Mucosa of descending colon (tissue), 3 donors: ENCODE data around the gene METTL3. TPM values are rescaled to one million over a fixed set of nuclear protein-coding genes. Genes with fewer than 3 reads are reported as not detected.

Experiments
- ATAC-seq: fragments of 200-7000 bp; cut with Tn5 transposase; one replicate; pipeline ENCODE4 v1.9.1; 2020; ENCODE audit warnings: mild to moderate bottlenecking, moderate library complexity
- DNase-seq, 3 donors: peaks; one replicate each; pipeline ENCODE4 v3.0.0-alpha.2; 2020
- H3K36me3 ChIP-seq: fragments of 200-600 bp; one replicate; pipeline ENCODE4 v1.8.0; 2021; ENCODE audit warnings: low read depth, mild to moderate bottlenecking
- H3K4me1 ChIP-seq: fragments of 200-600 bp; one replicate; pipeline ENCODE4 v1.8.0; 2021; ENCODE audit warnings: low read depth, mild to moderate bottlenecking
- H3K4me3 ChIP-seq: fragments of 200-600 bp; one replicate; pipeline ENCODE4 v1.8.0; 2021; ENCODE audit warnings: mild to moderate bottlenecking
- H3K9me3 ChIP-seq: fragments of 200-600 bp; one replicate; pipeline ENCODE4 v1.8.0; 2021; ENCODE audit warnings: mild to moderate bottlenecking
- CTCF ChIP-seq: fragments of 200-600 bp; IDR thresholded peaks from one replicate; pipeline ENCODE4 v1.8.0; 2022; ENCODE audit warnings: antibody characterized with exemption, mild to moderate bottlenecking
- intact Hi-C, 2 donors: fragments of 100-400 bp; cut with DNase I in 1 of 2; cut with micrococcal nuclease in 1 of 2; formaldehyde crosslinking; loops; one replicate each; pipeline versions ENCODE4 v1.11.0 to v1.11.1; 2022; cut with DNase I, micrococcal nuclease
- total RNA-seq, 3 donors: library from RNA; stranded (reverse); fragmentation: NEBNext Ultra II Directional in 2 of 3; extraction: Animal tissue kit (Norgen Biotek cat#: 25700) in 2 of 3; gene quantifications; one replicate each; pipeline versions ENCODE4 v1.2.1 to v1.2.4, GENCODE V29; 2021 to 2023
- donor health status: DM: no; HTN: no; CAD: no; lungs with moderate emphysema.
- donor health status: DM: no; HTN: no; CAD: no.
- donor health status: DM: no; HTN: yes; CAD: no.

METTL3 gene
- total RNA-seq, 3 donors from 2014 or later = 33.8 to 43.6 (median 34.6) TPM

- intact Hi-C loops = no loop called here
- no peak for ATAC-seq
- TF ChIP-seq CTCF = no peak
- H3K36me3 ChIP-seq = no peaks in the 10 kb centered on the region
- H3K9me3 ChIP-seq = no peaks in the 10 kb centered on the region
- H3K4me3 ChIP-seq = no peak overlapping the region
- DNase-seq = no peak
- no peaks in the 10 kb centered on the region for H3K4me1 ChIP-seq
Measured at GRCh38 chr14:21503376-21503775, 7.8 kb downstream of the METTL3 start.

GRCh38 chr14:21501568-21501967 is 9.6 kb downstream of the METTL3 start:
- no peak for TF ChIP-seq CTCF
- no peak for ATAC-seq
- no peak for DNase-seq
- Histone ChIP-seq H3K9me3 (no peaks in the 10 kb centered on the region), H3K36me3 (no peaks in the 10 kb centered on the region), H3K4me1 (no peaks in the 10 kb centered on the region), H3K4me3 (no peak overlapping the region)
- intact Hi-C loops = no loop called here

DNA sequence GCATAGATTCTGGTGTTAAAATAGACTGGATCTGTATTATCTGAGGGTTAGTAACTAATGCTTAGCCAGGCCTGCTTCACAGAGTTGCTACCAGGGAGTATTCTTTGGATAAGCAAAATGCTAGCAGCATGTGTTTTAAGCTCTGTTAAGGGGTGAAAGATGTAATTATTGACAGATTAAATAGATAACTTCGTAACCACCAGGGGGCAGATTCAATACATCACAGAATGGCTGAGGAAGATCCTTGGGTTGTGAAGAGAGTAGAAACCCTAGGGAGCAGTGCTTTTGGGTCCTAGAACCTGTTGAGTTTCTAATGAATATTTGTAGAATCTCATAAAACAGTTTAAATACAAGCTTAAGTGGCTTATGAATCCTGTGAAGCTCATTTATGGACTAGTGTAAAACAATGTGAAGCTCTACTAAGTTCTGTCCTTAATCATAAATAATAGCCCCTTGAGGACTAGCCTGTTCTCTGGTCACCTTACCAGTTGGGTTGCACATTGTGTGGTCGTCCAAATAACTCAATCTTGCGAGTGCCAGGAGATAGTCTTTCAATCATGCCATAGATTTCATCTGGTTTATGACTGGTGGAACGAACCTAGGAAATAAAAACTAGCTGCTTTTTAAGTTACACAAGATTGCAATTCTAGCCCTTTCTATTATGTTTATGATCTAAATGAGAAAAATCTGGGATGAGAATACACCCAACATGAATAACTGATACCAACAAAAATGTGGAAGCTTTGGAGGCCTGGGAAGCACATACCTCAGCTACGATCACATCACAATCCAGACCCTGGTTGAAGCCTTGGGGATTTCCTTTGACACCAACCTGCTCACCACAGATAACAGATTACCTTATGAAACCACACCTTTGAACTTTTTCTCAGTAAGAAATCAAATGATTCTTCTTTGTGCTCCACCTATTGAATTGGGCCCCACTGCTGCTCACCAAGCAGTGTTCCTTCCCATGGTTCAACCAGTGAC is 12.3 kb downstream of the METTL3 start:
- DNase-seq (peak in 1 of 3 donors; percentile 56), ATAC-seq (peak; percentile 68)
- TF ChIP-seq CTCF = no peak
- H3K9me3 ChIP-seq = no peaks in the 10 kb centered on the region
- H3K4me1 ChIP-seq = no peaks in the 10 kb centered on the region
- H3K4me3 ChIP-seq = no peak overlapping the region
- intact Hi-C loops = loop anchor here in 1 of 2 donors (10.0 kb wide), 1 partner anchor 56 kb away; no protein-coding TSS in a partner anchor
- H3K36me3 ChIP-seq = no peaks in the 10 kb centered on the region

- ATAC-seq = no peak
- no peaks in the 10 kb centered on the region for H3K4me1 ChIP-seq
- H3K4me3 ChIP-seq = no peak overlapping the region
- DNase-seq = no peak
- TF ChIP-seq CTCF = no peak
- intact Hi-C loops = loop anchor here in 1 of 2 donors (10.0 kb wide), 1 partner anchor 58 kb away; no protein-coding TSS in a partner anchor
- H3K36me3 ChIP-seq = no peaks in the 10 kb centered on the region
- no peaks in the 10 kb centered on the region for H3K9me3 ChIP-seq
Measured at GRCh38 chr14:21496453-21496852, 14.7 kb downstream of the METTL3 start.

GRCh38 chr14:21494902-21495762 is 16.0 kb downstream of the METTL3 start:
- TF ChIP-seq CTCF = no peak
- peaks cover under 1% of the 10 kb centered on the region for H3K36me3 ChIP-seq
- intact Hi-C loops = loop anchor here in 1 of 2 donors (10.0 kb wide), 1 partner anchor 60 kb away; no protein-coding TSS in a partner anchor
- DNase-seq = no peak
- H3K9me3 ChIP-seq = no peaks in the 10 kb centered on the region
- H3K4me1 ChIP-seq = no peaks in the 10 kb centered on the region
- ATAC-seq = no peak
- no peak overlapping the region for H3K4me3 ChIP-seq
